WI38 (cell line): Measurements from ENCODE around the gene CDYL.

Experiments used
- H3K4me3 ChIP-seq: 2 replicates; pipeline ENCODE4 v1.5.1; 2011; ENCODE audit warnings: low read depth, mild to moderate bottlenecking, control low read depth, low read length
- TF ChIP-seq, protein P1 (sequence below): IDR thresholded peaks from 2 replicates; pipeline ENCODE4 v1.5.1; 2012; ENCODE audit warnings: low read depth, mild to moderate bottlenecking, control low read depth, low read length

Gene CDYL

DNA sequence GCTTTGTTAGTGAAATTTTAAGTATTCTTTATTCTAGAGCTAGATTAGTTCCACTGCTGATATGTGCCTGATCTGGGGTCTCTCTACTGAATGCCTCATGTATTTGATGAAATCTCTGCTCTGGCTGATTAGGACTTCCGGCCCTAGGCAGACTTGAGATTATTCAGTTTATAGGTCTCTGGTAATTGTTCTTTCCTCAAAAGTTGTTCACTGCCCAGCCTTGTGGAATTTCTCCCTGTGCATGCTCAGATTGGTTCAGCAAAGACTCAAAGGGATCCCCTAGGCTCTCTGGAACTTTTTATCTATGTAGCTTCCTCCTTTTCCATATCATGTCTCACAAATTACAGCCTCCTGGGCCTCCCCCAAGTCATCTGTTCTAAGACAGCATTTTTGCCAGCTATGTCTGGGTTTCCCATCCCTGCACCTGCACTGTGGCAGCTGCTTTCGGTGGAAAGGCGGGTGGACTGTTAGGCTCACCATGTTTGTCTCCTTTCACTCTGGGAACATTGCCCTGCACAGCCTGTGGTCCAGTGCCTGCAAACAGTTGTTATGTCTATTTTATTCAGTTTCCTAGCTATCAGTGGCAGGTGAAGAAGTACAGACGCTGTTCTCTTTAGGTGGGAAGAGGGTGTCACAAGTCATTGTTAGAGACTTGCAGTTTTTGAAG, 154.0 kb downstream of the CDYL start:
- no peak overlapping the region for H3K4me3 ChIP-seq
- TF ChIP-seq, protein P1, sequence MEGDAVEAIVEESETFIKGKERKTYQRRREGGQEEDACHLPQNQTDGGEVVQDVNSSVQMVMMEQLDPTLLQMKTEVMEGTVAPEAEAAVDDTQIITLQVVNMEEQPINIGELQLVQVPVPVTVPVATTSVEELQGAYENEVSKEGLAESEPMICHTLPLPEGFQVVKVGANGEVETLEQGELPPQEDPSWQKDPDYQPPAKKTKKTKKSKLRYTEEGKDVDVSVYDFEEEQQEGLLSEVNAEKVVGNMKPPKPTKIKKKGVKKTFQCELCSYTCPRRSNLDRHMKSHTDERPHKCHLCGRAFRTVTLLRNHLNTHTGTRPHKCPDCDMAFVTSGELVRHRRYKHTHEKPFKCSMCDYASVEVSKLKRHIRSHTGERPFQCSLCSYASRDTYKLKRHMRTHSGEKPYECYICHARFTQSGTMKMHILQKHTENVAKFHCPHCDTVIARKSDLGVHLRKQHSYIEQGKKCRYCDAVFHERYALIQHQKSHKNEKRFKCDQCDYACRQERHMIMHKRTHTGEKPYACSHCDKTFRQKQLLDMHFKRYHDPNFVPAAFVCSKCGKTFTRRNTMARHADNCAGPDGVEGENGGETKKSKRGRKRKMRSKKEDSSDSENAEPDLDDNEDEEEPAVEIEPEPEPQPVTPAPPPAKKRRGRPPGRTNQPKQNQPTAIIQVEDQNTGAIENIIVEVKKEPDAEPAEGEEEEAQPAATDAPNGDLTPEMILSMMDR, result no peak

DNA sequence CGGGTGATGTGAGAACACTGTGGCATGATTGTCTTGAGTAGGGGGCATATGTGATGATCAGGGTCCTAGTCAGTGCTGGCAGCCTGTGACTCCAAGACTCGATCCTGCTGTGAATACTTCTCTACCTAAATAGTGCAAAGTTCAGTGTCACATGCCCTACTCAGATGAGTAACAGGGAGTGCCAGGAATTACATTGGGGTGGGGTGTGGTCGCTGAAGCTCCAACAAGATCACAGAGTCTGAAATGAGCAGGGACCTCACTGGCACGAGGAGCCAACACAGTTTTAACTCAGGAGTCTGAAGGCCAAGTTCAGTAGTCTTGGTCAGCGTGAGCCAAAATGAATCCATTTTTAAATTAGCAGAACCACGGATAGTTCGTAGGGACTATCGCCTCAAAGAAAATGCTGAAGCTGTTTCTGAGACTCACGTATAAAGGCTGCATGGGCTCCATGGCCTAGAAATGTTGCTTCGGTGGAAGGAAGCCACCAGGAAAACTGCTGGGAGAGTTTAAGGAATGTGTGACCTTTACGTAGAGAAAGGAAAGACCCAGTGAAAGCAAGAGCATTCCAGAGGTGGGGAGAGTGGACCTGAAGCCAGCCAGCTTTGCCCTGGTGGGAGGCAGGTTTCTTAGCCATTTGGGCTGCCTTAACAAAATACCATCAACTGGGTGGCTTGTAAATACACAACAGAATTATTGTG, 155.5 kb downstream of the CDYL start:
- TF ChIP-seq, protein P1, result no peak
- H3K4me3 ChIP-seq, result no peak overlapping the region

DNA sequence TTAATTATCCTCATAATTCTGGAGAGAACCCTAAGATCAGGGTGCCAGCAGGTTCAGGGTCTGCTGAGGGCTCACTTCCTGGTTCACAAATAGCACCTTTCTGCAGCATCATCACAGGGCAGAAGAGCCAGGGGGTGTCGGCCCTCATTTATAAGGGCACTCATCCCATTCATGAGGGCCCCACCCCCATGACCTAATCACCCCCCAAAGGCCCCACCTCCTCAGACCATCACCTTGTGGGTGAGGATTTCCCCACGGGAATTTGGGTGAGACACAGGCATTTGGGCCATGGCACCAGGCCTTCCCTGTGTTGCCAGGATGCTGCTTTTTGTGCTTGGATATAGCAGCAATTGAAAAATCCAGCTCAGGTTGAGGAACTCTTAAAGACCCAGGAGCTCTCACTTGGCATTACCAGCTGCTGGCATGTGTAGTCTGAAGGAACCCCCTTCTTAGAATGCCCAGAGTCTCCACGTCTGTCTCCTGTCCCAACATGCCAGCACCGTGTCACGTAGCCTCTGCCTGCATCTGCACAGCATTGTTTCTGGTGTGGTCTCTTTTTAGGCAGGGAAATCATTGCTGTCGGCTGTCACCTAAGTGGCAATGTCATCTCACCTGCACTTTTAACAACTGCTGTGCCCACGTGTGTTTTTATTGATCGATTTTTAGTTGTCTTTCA, 156.2 kb downstream of the CDYL start:
- TF ChIP-seq, protein P1, result no peak
- no peak overlapping the region for H3K4me3 ChIP-seq

DNA sequence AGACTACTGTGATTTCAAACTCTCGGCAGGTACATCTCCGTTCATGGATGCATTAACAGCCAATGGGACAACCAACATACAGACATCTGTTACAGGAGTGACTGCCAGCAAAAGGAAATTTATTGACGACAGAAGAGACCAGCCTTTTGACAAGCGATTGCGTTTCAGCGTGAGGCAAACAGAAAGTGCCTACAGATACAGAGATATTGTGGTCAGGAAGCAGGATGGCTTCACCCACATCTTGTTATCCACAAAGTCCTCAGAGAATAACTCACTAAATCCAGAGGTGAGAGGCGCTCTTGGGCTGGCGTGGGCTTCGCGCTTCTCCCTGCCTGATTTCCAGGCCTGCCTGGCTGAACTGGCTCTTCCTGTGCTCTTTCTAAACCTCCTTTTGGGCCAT, 159.3 kb downstream of the CDYL start:
- TF ChIP-seq, protein P1, result no peak
- H3K4me3 ChIP-seq, result no peak overlapping the region

DNA sequence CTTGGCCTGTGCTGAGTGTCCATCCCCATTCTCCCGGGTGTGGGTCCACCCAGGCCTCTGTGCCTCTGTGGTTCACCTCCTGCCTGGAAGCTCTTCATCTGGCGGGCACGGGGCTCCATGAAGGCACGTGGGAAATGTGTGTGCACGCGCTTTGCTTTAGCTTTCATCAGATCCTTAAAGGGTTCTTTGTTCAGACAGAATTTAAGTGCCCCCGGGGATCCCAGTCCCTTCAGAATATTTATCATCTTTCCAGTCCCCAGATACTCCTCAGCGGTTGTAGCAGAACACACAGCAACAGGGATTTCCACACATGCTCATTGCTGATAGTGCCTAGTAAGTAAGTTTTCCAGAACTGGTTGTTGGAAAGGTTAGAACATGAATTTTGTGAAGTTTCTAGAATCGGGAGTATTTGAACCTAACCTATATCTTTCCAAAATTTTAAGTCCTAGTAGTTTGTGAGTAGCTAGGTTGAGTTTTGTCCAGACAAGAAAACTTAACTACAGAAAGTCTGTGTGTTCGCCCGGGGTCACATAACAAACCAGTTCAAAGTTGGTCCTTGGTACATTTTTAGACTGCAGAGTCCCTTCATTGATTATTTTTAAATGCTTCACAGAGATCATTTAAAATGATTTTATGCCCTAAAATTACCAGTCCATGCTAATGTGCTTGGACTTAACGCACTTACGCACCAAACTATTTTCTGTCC, 159.9 kb downstream of the CDYL start:
- TF ChIP-seq, protein P1, result no peak
- no peak overlapping the region for H3K4me3 ChIP-seq

DNA sequence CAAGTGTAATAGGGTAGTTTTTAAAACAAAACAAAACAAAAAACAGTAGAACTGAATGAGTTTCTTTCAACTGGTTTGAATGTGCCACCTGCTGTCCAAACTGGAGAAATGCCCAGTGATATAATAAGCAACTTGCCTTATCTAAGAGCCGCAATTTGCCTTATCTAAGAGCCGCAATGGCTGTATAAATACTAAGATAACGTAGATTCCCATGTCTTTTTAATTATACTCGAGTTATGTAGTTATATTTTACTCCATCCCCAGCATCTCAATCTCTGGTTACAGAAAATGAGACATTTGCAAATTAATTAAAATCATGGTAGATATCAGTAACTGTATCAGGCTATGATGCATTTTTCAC, 160.5 kb downstream of the CDYL start:
- TF ChIP-seq, protein P1, result 0 out of 2 replicates have a peak, but pooled peaks have one; percentile 31

More for the DNA sequence above, 160.5 kb downstream of the CDYL start:
- no peak overlapping the region for H3K4me3 ChIP-seq
